Limb (tissue), 2 donors: ENCODE data around the gene GRK4.

Experiments used
- DNase-seq, 2 donors: peaks; one replicate each; pipeline ENCODE4 v3.0.0-alpha.2; 2016; ENCODE audit errors: extremely low spot score in 2 of 2

GRK4 gene

GRCh38 chr4:3010998-3011397 is 47.6 kb downstream of the GRK4 start:
- DNase-seq = no peak

DNA sequence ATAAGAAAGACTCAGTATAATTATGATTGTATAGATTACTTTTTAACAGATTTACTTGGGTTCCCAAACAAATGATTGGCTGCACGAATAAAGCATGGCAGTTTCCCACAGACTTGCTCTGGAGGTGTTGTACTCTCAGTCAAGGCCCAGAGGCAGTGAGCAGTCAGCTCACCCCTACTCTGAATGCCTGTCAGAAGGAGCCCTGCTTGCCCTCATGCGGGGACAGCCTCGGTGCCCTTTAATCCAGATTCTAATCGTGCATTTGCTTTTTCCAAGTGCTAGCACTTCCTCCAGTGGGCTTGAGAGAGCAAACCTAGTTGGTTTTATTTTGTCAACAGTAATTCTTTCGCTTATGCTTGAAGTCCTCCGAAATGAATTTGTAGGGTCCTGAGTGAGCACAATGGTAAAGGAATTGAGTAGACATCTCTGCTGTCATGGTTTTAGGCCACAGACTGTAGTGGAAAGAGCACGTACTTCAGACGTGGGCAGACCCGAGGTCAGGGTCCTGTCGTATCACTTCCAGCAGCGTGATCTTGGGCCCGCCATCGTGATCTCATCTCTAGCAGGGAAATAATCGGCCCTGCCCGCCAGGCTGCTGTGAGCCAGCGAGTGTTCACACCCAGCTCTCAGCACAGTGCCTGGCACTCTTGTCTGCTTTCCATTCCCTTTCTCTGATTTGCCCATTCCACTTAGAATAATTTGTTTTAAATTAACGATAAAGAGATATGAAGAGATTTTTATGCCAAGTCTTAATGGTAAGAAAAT is 48.3 kb downstream of the GRK4 start:
- no peak for DNase-seq

DNA sequence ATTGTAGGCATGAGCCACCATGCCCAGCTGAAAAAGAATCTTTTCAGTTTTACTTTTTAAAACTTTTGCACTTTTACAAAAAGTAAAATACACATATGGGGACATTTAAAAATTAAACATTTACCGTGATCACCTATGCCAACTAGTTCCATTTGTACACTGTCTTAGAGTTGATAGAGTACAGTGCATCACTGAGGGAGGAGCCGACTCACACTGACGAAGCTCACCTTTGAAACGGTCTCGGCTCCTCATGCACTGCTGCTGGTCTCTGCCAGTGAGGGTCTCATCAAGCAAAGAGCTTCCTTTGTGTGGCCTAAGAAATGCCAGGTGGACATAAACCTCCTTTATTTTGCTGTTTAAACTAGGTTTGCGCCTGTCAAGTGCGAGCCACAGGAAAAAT is 50.0 kb downstream of the GRK4 start:
- DNase-seq = no peak

DNA sequence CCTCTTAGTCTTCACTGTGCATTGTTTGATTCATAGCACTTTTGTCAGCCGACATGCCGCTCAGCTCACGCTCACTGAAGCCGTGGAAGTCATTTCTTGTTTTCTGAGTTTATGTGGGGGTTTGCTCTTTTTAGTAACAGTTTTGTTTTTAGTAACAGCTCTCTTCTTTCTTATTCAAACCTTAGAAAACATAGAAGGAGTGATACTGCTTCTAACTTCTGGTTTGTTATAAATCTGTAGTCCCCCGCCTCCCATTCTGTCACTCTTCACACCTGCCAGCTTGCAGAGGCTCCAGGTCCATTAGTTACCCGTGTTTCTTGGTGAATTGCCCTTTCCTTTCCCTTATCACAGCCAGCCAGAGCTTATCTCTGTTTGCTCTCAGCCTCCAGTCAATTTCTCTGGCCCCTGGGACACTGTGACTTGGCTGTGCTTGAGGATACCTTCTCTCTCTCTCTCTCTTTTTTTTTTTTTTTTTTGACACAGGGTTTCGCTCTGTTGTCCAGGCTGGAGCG is 50.5 kb downstream of the GRK4 start:
- no peak for DNase-seq

- no peak for DNase-seq
Observed at GRCh38 chr4:3016961-3017360, 53.6 kb downstream of the GRK4 start.

GRCh38 chr4:3017504-3017903 is 54.1 kb downstream of the GRK4 start:
- DNase-seq = no peak

GRCh38 chr4:3019145-3019846 is 55.9 kb downstream of the GRK4 start:
- no peak for DNase-seq

DNA sequence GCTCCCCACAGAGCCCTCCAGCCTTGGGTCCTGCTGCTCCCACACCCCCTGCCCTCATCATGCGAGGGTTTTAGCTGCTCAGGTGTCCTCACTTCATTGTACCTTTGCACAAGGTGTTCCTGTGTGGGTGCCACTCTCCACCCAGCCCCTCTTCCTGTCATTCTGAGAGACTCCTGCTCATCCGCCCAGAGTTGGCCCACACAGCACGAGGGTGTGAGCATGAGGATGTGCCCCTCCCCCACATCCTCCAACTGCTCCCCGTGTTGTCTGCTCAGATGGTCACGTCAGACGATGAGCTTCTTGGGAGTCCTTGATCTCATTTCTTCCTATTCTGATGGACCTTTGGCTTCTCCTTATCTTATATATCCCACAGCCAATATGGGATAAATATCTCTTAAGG is 57.8 kb downstream of the GRK4 start:
- no peak for DNase-seq

DNA sequence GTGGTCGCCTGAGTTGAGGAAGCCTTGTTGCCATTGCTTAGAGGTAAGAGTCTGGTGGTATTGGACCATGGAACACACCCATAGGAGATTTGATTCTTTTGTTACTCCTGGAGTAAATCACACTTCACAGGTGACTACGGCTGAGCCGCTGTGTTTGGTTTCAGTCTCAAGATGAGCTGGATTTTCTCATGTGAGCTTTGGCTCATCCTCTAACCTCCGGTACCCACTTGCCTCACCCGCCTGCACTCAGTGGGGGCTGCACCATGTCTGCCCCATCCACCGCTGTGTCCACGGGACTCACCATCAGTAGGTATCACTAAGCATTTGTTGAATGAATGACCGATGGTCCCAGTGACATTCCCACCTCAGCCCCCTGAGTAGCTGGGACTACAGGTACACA is 58.3 kb downstream of the GRK4 start:
- no peak for DNase-seq

GRCh38 chr4:3022112-3022511 is 58.7 kb downstream of the GRK4 start:
- DNase-seq = no peak

DNA sequence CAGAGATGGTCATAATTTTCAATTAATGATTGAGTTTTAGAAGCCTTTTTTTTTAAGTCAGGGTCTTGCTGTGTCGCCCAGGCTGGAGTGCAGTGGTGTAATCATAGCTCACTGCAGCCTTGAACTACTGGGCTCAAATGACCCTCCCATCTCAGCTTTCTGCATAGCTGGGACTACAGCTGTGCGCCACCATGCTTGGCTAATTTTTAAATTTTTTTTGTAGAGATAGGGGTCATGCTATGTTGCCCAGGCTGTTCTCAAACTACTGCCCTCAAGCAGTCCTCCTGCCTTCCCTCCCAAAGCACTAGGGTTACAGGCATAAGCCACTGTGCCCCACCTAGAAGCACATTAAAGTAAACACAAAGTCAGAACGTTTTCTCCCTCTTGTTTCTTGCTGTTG is 59.3 kb downstream of the GRK4 start:
- no peak for DNase-seq

DNA sequence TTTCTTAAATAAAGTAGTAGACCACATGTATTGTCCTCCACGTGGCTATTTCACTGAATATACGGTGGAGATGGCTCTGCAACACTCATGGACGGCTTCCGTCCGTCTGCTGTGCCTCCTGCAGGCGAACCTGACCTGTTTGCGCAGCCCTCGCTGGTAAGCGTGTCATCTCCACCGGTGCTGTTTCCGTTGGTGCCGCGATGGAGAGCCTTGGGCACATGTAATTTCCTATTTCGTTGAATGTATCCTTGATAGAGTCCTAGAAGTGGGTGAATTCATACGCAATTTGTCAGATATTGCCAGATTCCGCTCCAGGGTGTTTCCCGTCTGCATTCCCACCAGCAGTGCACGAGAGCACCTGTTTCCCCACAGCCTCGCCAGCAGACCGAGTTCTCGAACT is 62.5 kb downstream of the GRK4 start:
- no peak for DNase-seq

- no peak for DNase-seq
Observed at GRCh38 chr4:3026540-3026939, 63.2 kb downstream of the GRK4 start.

DNA sequence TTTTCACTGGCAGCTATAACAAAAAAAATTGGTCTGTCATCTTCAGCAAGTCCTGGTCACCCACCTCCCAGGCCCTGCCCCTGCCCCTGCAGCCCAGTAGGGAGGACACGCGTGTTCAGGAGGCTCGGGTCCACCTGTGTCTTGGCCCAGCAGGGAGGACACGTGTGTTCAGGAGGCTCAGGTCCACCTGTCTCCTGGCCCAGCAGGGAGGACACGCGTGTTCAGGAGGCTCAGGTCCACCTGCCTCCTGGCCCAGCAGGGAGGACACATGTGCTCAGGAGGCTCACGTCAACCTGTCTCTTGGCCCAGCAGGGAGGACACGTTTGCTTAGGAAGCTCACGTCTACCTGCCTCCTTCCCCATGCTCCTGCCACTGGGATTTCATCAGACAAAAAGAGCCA is 66.1 kb downstream of the GRK4 start:
- DNase-seq = no peak

DNA sequence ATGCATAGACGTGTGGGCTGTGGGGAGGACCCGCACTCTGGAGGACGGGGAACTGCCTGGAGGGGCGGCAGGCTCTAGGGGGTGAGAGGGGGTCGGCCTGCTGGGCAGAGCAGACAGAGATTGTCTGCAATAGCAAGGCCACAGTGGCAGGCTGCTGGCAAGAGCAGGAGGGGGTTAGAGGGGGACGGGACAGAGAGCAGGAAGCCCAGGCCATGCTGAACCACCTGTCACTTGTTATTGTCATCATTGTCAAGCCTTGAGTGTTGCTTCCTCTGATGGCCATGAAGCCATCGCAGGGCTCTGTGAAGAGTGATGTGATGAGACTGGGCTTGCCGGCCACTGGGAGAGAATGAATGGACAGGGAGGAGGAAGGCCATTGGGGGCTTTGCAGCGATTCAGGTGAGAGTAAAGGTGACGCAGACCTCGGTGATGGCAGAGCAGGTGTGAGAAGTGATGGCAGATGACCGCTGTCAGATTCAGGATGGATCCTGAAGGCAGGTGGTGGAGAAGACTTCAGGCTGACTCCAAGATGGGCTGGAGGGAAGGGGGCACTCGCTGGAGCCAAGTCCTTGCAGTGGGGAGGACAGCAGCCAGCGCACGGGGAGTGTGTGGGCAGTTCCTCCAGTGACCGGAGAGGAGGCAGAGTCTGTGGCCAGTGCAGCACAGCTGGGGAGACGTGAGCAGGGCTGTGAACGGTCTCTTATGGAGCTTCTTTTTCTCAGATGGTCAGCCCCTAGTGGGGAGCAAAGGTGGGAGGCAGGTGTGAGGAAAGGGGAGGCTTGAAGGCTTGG is 67.4 kb downstream of the GRK4 start:
- no peak for DNase-seq

GRCh38 chr4:3031357-3032082 is 68.1 kb downstream of the GRK4 start:
- no peak for DNase-seq

GRCh38 chr4:3034231-3034630 is 70.9 kb downstream of the GRK4 start:
- DNase-seq = no peak

- DNase-seq = no peak
Observed at GRCh38 chr4:3035249-3035648, 71.9 kb downstream of the GRK4 start.

GRCh38 chr4:3035674-3036073 is 72.3 kb downstream of the GRK4 start:
- no peak for DNase-seq

- DNase-seq = no peak
Observed at GRCh38 chr4:3036131-3036952, 73.0 kb downstream of the GRK4 start.
